SK-N-MC (cell line): ENCODE results near the gene SRCIN1.

ENCODE experiments used
- EZH2 ChIP-seq: fragments of 200-600 bp; sonication (generic); IDR thresholded peaks from one replicate; pipeline ENCODE4 v1.6.1; 2017; ENCODE audit warnings: antibody characterized with exemption
- FOXP2 ChIP-seq: optimal IDR thresholded peaks from 2 replicates; pipeline ENCODE3; 2011; ENCODE audit warnings: mild to moderate bottlenecking, moderate library complexity; ENCODE audit not compliant: insufficient read depth; ENCODE audit errors: extremely low read length, control extremely low read depth
- POLR2AphosphoS5 ChIP-seq: IDR thresholded peaks from 2 replicates; pipeline ENCODE4 v1.6.1; 2012; ENCODE audit warnings: mild to moderate bottlenecking, low read depth, low read length, borderline replicate concordance

DNA sequence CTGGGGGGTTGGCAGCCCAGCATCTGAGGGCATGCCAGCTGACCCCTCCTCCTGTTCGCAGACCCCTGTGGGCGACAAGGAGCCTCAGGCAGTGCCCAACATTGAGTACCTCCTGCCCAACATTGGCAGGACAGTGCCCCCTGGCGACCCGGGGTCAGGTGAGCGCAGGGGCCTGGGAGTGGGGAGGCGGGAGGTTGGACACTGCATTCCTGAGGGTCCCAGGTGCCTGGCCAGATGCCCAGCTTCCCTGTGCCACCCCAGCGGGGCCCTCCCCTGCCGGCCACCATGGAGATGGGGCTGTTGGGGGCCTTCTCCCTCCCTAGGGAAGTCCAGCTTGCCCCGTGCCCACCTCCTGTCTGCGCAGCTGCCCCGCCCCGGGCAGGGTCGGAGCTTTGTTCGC, 107.4 kb downstream of the SRCIN1 start:
- no peak for TF ChIP-seq POLR2AphosphoS5
- no peak for TF ChIP-seq EZH2
- no peak for TF ChIP-seq FOXP2
